CD8-positive, alpha-beta memory T cell (primary cell): Measurements from ENCODE around the gene CXCL17. TPM values are rescaled to one million over a fixed set of nuclear protein-coding genes. Genes with fewer than 3 reads are reported as not detected.

Source experiments
- CTCF ChIA-PET: fragments of 350-600 bp; sonication (Branson Sonifier 250); formaldehyde crosslinking; loops from one replicate; lab custom pipeline; 2021; ENCODE audit warnings: antibody characterized with exemption; lab: Charles Lee
- POLR2A ChIA-PET: fragments of 350-600 bp; sonication (Branson Sonifier 250); formaldehyde crosslinking; loops from one replicate; lab custom pipeline; 2021; ENCODE audit warnings: antibody characterized with exemption; lab: Charles Lee
- DNase-seq, 5 donors: peaks; one replicate each; pipeline versions ENCODE4 v3.0.0 to v3.0.0-alpha.2; 2020 to 2022; ENCODE audit warnings: mixed read lengths in 1 of 5
- H3K27ac ChIP-seq: one replicate; pipeline ENCODE4 v1.7.0; 2013; ENCODE audit warnings: low read depth, mild to moderate bottlenecking, low read length, moderate library complexity
- H3K27me3 ChIP-seq: 2 replicates; pipeline ENCODE4 v1.7.0; 2013; ENCODE audit warnings: low read length, mild to moderate bottlenecking; ENCODE audit not compliant: insufficient read depth, poor library complexity, severe bottlenecking
- H3K36me3 ChIP-seq: 2 replicates; pipeline ENCODE4 v1.7.0; 2013; ENCODE audit warnings: mild to moderate bottlenecking, low read length, moderate library complexity; ENCODE audit not compliant: insufficient read depth
- H3K4me1 ChIP-seq: 2 replicates; pipeline ENCODE4 v1.7.0; 2013; ENCODE audit warnings: mild to moderate bottlenecking, low read length, moderate library complexity; ENCODE audit not compliant: insufficient read depth
- H3K4me3 ChIP-seq: 2 replicates; pipeline ENCODE4 v1.7.0; 2013; ENCODE audit warnings: mild to moderate bottlenecking, low read length
- H3K9me3 ChIP-seq: 2 replicates; pipeline ENCODE4 v1.7.0; 2013; ENCODE audit warnings: mild to moderate bottlenecking, low read length
- H3K27ac Mint-ChIP-seq, 8 donors: one replicate each; pipeline ENCODE4 v1.8.0; 2020 to 2021; ENCODE audit warnings: mixed read lengths in 8 of 8, mild to moderate bottlenecking in 6 of 8, inconsistent platforms in 3 of 8, moderate library complexity in 3 of 8
- H3K27me3 Mint-ChIP-seq, 2 donors: one replicate each; pipeline ENCODE4 v1.8.0; 2020 to 2021; ENCODE audit warnings: mixed read lengths in 2 of 2, mild to moderate bottlenecking in 1 of 2, moderate library complexity in 1 of 2
- H3K36me3 Mint-ChIP-seq, 3 donors: one replicate each; pipeline ENCODE4 v1.8.0; 2020 to 2021; ENCODE audit warnings: mixed read lengths in 3 of 3, inconsistent platforms in 1 of 3, mild to moderate bottlenecking in 1 of 3
- H3K4me1 Mint-ChIP-seq, 3 donors: one replicate each; pipeline ENCODE4 v1.8.0; 2020 to 2021; ENCODE audit warnings: mixed read lengths in 3 of 3, inconsistent platforms in 1 of 3, mild to moderate bottlenecking in 1 of 3
- H3K4me3 Mint-ChIP-seq, 7 donors: one replicate each; pipeline ENCODE4 v1.8.0; 2020 to 2021; ENCODE audit warnings: mixed read lengths in 7 of 7, mild to moderate bottlenecking in 6 of 7, moderate library complexity in 4 of 7, inconsistent platforms in 2 of 7
- H3K9me3 Mint-ChIP-seq, 5 donors: one replicate each; pipeline ENCODE4 v1.8.0; 2020 to 2022; ENCODE audit warnings: mixed read lengths in 5 of 5, mild to moderate bottlenecking in 3 of 5, moderate library complexity in 2 of 5, inconsistent platforms in 1 of 5
- polyA plus RNA-seq: library from polyadenylated mRNA; unstranded; fragments of 300-500 nt; fragmentation: Illumina TruSeq; gene quantifications from one replicate; pipeline ENCODE4 v1.2.3, GENCODE V29; 2021
- total RNA-seq, 2 experiments: library from RNA; stranded (reverse); gene quantifications; one replicate each; pipeline ENCODE4 v1.2.3, GENCODE V29; 2021

The CXCL17 gene
- total and polyA plus RNA-seq, 3 experiments from 2014 or later, result not detected

GRCh38 chr19:42478765-42479311 lies 36.1 kb upstream of the CXCL17 start:
- Mint-ChIP-seq H3K27me3 (peaks cover 0 to 2% of the 10 kb centered on the region in 2 donors), H3K36me3 (peaks cover 0 to 1% (median 0%) of the 10 kb centered on the region in 3 donors), H3K27ac (peak overlapping the region in 1 of 8 donors; percentile 78), H3K4me3 (no peak overlapping the region), H3K9me3 (no peaks in the 10 kb centered on the region), H3K4me1 (peaks cover 13 to 18% (median 15%) of the 10 kb centered on the region in 3 donors)
- Histone ChIP-seq H3K27ac (no peak overlapping the region), H3K36me3 (no peaks in the 10 kb centered on the region), H3K4me1 (peaks cover 14% of the 10 kb centered on the region), H3K4me3 (no peak overlapping the region), H3K27me3 (no peaks in the 10 kb centered on the region), H3K9me3 (no peaks in the 10 kb centered on the region)
- no peak for DNase-seq
- ChIA-PET POLR2A (no interaction called here), CTCF (no interaction called here)

GRCh38 chr19:42477933-42478332 lies 35.2 kb upstream of the CXCL17 start:
- no peak overlapping the region for H3K4me3 ChIP-seq
- no peaks in the 10 kb centered on the region for H3K9me3 ChIP-seq
- H3K27me3 Mint-ChIP-seq, result peaks cover 0 to 2% of the 10 kb centered on the region in 2 donors
- H3K4me1 ChIP-seq, result peaks cover 14% of the 10 kb centered on the region
- no peak overlapping the region for H3K27ac ChIP-seq
- CTCF ChIA-PET, result no interaction called here
- DNase-seq, result no peak
- no peaks in the 10 kb centered on the region for H3K36me3 Mint-ChIP-seq
- no peaks in the 10 kb centered on the region for H3K9me3 Mint-ChIP-seq
- H3K27me3 ChIP-seq, result no peaks in the 10 kb centered on the region
- H3K36me3 ChIP-seq, result no peaks in the 10 kb centered on the region
- POLR2A ChIA-PET, result interaction anchor here (0.6 kb wide), 1 partner anchor 38 kb away, joined by 3 read pairs; no protein-coding TSS in a partner anchor
- no peak overlapping the region for H3K27ac Mint-ChIP-seq
- H3K4me1 Mint-ChIP-seq, result peaks cover 13 to 18% (median 15%) of the 10 kb centered on the region in 3 donors
- H3K4me3 Mint-ChIP-seq, result no peak overlapping the region

GRCh38 chr19:42477117-42477516 lies 34.4 kb upstream of the CXCL17 start:
- H3K27me3 Mint-ChIP-seq, result peaks cover 0 to 2% of the 10 kb centered on the region in 2 donors
- ChIA-PET POLR2A (no interaction called here), CTCF (interaction anchor here (1.5 kb wide), 1 partner anchor 27 kb away, joined by 3 read pairs; no protein-coding TSS in a partner anchor)
- Histone ChIP-seq H3K9me3 (no peaks in the 10 kb centered on the region), H3K36me3 (no peaks in the 10 kb centered on the region), H3K27me3 (no peaks in the 10 kb centered on the region), H3K4me1 (peaks cover 14% of the 10 kb centered on the region), H3K4me3 (no peak overlapping the region), H3K27ac (no peak overlapping the region)
- H3K4me1 Mint-ChIP-seq, result peaks cover 13 to 18% (median 15%) of the 10 kb centered on the region in 3 donors
- DNase-seq, result no peak
- no peak overlapping the region for H3K4me3 Mint-ChIP-seq
- no peak overlapping the region for H3K27ac Mint-ChIP-seq
- no peaks in the 10 kb centered on the region for H3K9me3 Mint-ChIP-seq
- no peaks in the 10 kb centered on the region for H3K36me3 Mint-ChIP-seq

- POLR2A ChIA-PET, result interaction anchor here (1.0 kb wide), 1 partner anchor 96 kb away, joined by 3 read pairs; no protein-coding TSS in a partner anchor
- H3K27me3 ChIP-seq, result no peaks in the 10 kb centered on the region
- H3K4me3 ChIP-seq, result no peak overlapping the region
- no peak overlapping the region for H3K27ac ChIP-seq
- Mint-ChIP-seq H3K4me1 (peaks cover 3 to 4% (median 3%) of the 10 kb centered on the region in 3 donors), H3K9me3 (no peaks in the 10 kb centered on the region), H3K27me3 (peaks cover 0 to 2% of the 10 kb centered on the region in 2 donors), H3K36me3 (no peaks in the 10 kb centered on the region), H3K4me3 (no peak overlapping the region), H3K27ac (no peak overlapping the region)
- no peaks in the 10 kb centered on the region for H3K4me1 ChIP-seq
- no peaks in the 10 kb centered on the region for H3K36me3 ChIP-seq
- CTCF ChIA-PET, result interaction anchor here (1.1 kb wide), 1 partner anchor 53 kb away, joined by 4 read pairs; the partner anchor contains the start of gene CEACAM1
- no peak for DNase-seq
- H3K9me3 ChIP-seq, result no peaks in the 10 kb centered on the region
Observed at GRCh38 chr19:42475366-42475765, 32.6 kb upstream of the CXCL17 start.

GRCh38 chr19:42474743-42475142 lies 32.0 kb upstream of the CXCL17 start:
- H3K27ac Mint-ChIP-seq, result peak overlapping the region in 1 of 8 donors; percentile 81
- H3K4me1 Mint-ChIP-seq, result peaks cover 0 to 2% (median 1%) of the 10 kb centered on the region in 3 donors
- no peaks in the 10 kb centered on the region for H3K36me3 Mint-ChIP-seq
- no peak overlapping the region for H3K4me3 Mint-ChIP-seq
- ChIA-PET CTCF (interaction anchor here (1.1 kb wide), 1 partner anchor 54 kb away, joined by 4 read pairs; the partner anchor contains the start of gene CEACAM1), POLR2A (interaction anchor here (1.0 kb wide), 1 partner anchor 95 kb away, joined by 3 read pairs; no protein-coding TSS in a partner anchor)
- Histone ChIP-seq H3K27me3 (no peaks in the 10 kb centered on the region), H3K9me3 (no peaks in the 10 kb centered on the region), H3K4me1 (no peaks in the 10 kb centered on the region), H3K27ac (no peak overlapping the region), H3K4me3 (no peak overlapping the region), H3K36me3 (no peaks in the 10 kb centered on the region)
- H3K9me3 Mint-ChIP-seq, result no peaks in the 10 kb centered on the region
- no peak for DNase-seq
- peaks cover 0 to 2% of the 10 kb centered on the region in 2 donors for H3K27me3 Mint-ChIP-seq

GRCh38 chr19:42473686-42474085 lies 30.9 kb upstream of the CXCL17 start:
- ChIA-PET POLR2A (no interaction called here), CTCF (interaction anchor here (0.5 kb wide), 1 partner anchor 125 kb away, joined by 3 read pairs; no protein-coding TSS in a partner anchor)
- Mint-ChIP-seq H3K9me3 (no peaks in the 10 kb centered on the region), H3K36me3 (no peaks in the 10 kb centered on the region), H3K27me3 (peaks cover 0 to 2% of the 10 kb centered on the region in 2 donors), H3K4me1 (peaks cover 0 to 3% (median 0%) of the 10 kb centered on the region in 3 donors), H3K4me3 (no peak overlapping the region), H3K27ac (no peak overlapping the region)
- Histone ChIP-seq H3K27me3 (no peaks in the 10 kb centered on the region), H3K9me3 (no peaks in the 10 kb centered on the region), H3K36me3 (no peaks in the 10 kb centered on the region), H3K27ac (no peak overlapping the region), H3K4me1 (no peaks in the 10 kb centered on the region), H3K4me3 (no peak overlapping the region)
- no peak for DNase-seq

GRCh38 chr19:42472402-42473147 lies 29.8 kb upstream of the CXCL17 start:
- no peak overlapping the region for H3K27ac Mint-ChIP-seq
- H3K27me3 ChIP-seq, result no peaks in the 10 kb centered on the region
- POLR2A ChIA-PET, result no interaction called here
- no peaks in the 10 kb centered on the region for H3K36me3 ChIP-seq
- H3K4me3 ChIP-seq, result no peak overlapping the region
- H3K4me1 ChIP-seq, result no peaks in the 10 kb centered on the region
- H3K9me3 Mint-ChIP-seq, result no peaks in the 10 kb centered on the region
- H3K27ac ChIP-seq, result no peak overlapping the region
- peaks cover 0 to 2% of the 10 kb centered on the region in 2 donors for H3K27me3 Mint-ChIP-seq
- DNase-seq, result no peak
- H3K36me3 Mint-ChIP-seq, result no peaks in the 10 kb centered on the region
- H3K4me3 Mint-ChIP-seq, result no peak overlapping the region
- H3K9me3 ChIP-seq, result no peaks in the 10 kb centered on the region
- CTCF ChIA-PET, result interaction anchor here (0.8 kb wide), 1 partner anchor 32 kb away, joined by 3 read pairs; no protein-coding TSS in a partner anchor
- H3K4me1 Mint-ChIP-seq, result peaks cover 0 to 3% (median 0%) of the 10 kb centered on the region in 3 donors
